A673 (cell line): ENCODE results near the gene SUMF1.

Experiments
- CTCF ChIP-seq: fragments of 300-800, 200-600 bp; sonication (generic); conservative IDR thresholded peaks from 2 replicates; pipeline ENCODE4 v1.5.1; 2017; ENCODE audit warnings: low read depth, mild to moderate bottlenecking, antibody characterized with exemption, low read length, moderate library complexity, mixed read lengths
- EZH2 ChIP-seq: fragments of 200-600 bp; sonication (generic); IDR thresholded peaks from 2 replicates; pipeline ENCODE4 v1.6.1; 2017; ENCODE audit warnings: borderline replicate concordance, low read depth, mild to moderate bottlenecking, mixed read lengths, antibody characterized with exemption, low read length; ENCODE audit not compliant: poor library complexity, severe bottlenecking

- TF ChIP-seq CTCF (no peak), EZH2 (no peak)
Observed at GRCh38 chr3:4376499-4376898, 90.6 kb downstream of the SUMF1 start.
